ENCODE results near the gene NKAIN1.
"Not testable (repeated sequence)": the region's sequence is repeated elsewhere in the genome, so short reads cannot be mapped to it uniquely, and the experiment has no call there.

Gene NKAIN1

DNA sequence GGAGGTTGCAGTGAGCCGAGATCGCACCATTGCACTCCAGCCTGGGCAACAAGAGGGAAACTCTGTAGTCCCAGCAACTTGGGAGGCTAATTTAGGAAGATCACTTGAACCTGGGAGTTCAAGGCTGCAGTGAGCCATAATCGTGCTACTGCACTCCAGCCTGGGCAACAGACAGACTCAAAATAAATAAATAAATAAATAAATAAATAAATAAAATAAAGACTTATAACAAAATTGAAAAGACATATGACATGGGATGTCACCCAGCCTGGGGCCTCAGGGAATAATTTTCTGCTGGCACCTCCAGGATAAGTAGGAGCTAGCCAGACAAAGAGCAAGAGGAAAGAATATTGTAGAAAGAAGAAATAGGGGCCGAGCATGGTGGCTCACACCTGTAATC, 96.2 kb downstream of the NKAIN1 start:
- in situ Hi-C loops (cut with MboI; ENCODE audit: low pct_unique_long_range_greater_than_20kb, low sequenced_read_pairs, unreplicated experiment) = loop anchor here (25.0 kb wide), 1 partner anchor 106 kb away; no protein-coding TSS in a partner anchor
- no peak for TF ChIP-seq CTCF (IDR thresholded peaks at IDR 0.05; ENCODE audit: extremely low read depth, insufficient read depth, missing control alignments)
- no peak for DNase-seq (ENCODE audit: low spot score)

DNA sequence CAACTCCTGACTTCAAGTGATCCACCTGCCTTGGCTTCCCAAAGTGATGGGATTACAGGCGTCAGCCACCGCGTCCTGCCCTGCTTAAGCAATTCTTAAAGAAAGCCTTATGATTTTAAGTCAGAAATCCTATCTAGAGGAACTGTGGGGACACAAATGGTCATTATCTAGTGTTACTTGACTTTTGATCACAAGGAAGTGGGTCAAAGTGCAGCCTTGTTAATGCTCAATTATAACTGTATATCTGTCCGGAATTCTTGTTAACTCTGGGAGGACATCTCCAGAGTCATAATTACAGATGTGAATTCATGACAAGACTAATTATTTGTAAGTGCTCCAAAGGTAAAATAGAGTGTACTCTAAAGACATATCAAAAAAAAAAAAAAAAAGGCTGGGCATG, 97.3 kb downstream of the NKAIN1 start:
- in situ Hi-C loops (cut with MboI; ENCODE audit: low pct_unique_long_range_greater_than_20kb, low sequenced_read_pairs, unreplicated experiment) = loop anchor here (25.0 kb wide), 1 partner anchor 105 kb away; no protein-coding TSS in a partner anchor
- TF ChIP-seq CTCF (IDR thresholded peaks at IDR 0.05; ENCODE audit: extremely low read depth, insufficient read depth, missing control alignments) = no peak
- no peak for DNase-seq (ENCODE audit: low spot score)

- TF ChIP-seq CTCF (IDR thresholded peaks at IDR 0.05; ENCODE audit: extremely low read depth, insufficient read depth, missing control alignments) = no peak
- no peak for DNase-seq (ENCODE audit: low spot score)
- in situ Hi-C loops (cut with MboI; ENCODE audit: low pct_unique_long_range_greater_than_20kb, low sequenced_read_pairs, unreplicated experiment) = loop anchor here (25.0 kb wide), 1 partner anchor 103 kb away; no protein-coding TSS in a partner anchor
These were observed 99.4 kb downstream of the NKAIN1 start for GRCh38 chr1:31140299-31140698.

- in situ Hi-C loops (cut with MboI; ENCODE audit: low pct_unique_long_range_greater_than_20kb, low sequenced_read_pairs, unreplicated experiment) = loop anchor here (25.0 kb wide), 1 partner anchor 102 kb away; no protein-coding TSS in a partner anchor
- not testable (repeated sequence) for DNase-seq (ENCODE audit: low spot score)
These were observed 100.7 kb downstream of the NKAIN1 start for GRCh38 chr1:31138797-31139521.

DNA sequence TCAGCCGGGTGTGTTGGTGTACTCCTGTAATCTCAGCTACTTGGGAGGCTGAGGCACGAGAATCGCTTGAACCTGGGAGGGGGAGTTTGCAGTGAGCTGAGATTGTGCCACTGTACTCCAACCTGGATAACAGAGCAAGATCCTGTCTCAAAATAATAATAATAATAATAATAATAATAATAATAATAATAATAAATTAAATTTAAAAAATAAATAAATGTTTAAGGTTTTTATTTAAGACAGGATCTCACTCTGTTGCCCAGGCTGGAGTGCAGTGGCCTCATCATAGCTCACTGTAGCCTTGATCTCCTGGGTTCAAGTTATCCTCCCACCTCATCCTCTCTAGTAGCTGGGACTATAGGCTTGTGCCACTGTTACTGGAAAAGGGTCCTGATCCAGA, 101.8 kb downstream of the NKAIN1 start:
- not testable (repeated sequence) for DNase-seq (ENCODE audit: low spot score)
- in situ Hi-C loops (cut with MboI; ENCODE audit: low pct_unique_long_range_greater_than_20kb, low sequenced_read_pairs, unreplicated experiment) = loop anchor here (25.0 kb wide), 1 partner anchor 101 kb away; no protein-coding TSS in a partner anchor

DNA sequence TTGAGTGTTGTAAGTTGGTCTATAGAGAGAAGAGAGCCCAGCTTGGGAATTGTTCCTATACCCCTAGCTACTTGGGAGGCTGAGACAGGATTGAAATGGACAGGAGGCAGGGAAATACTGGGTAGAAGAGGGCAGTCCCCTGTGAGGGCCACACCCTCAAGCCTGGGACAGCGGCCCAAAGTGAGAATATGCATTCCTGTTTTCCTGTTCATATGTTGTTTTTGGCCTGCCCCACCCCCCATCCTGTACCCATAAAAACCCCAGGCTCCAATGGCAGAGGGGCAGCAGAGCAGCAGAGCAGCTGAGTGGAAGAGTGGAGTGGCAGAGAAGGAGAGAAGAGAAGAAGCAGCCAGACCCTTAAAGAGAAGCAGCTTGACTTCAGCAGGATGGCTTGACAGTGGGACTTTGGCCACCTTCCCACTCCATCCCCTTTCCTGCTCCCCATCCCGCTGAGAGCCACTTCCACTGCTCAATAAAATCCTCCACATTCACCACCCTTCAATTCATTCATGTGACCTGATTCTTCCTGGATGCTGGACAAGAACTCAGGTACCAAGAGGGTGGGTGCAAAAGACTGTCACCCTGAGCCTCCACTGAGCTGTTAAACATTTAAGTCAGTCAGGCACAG, 103.6 kb downstream of the NKAIN1 start:
- no peak for TF ChIP-seq CTCF (IDR thresholded peaks at IDR 0.05; ENCODE audit: extremely low read depth, insufficient read depth, missing control alignments)
- DNase-seq (ENCODE audit: low spot score) = no peak
- in situ Hi-C loops (cut with MboI; ENCODE audit: low pct_unique_long_range_greater_than_20kb, low sequenced_read_pairs, unreplicated experiment) = loop anchor here (25.0 kb wide), 1 partner anchor 99 kb away; no protein-coding TSS in a partner anchor

GRCh38 chr1:31133368-31133767, 106.3 kb downstream of the NKAIN1 start:
- TF ChIP-seq CTCF (IDR thresholded peaks at IDR 0.05; ENCODE audit: extremely low read depth, insufficient read depth, missing control alignments) = no peak
- in situ Hi-C loops (cut with MboI; ENCODE audit: low pct_unique_long_range_greater_than_20kb, low sequenced_read_pairs, unreplicated experiment) = loop anchor here (25.0 kb wide), 1 partner anchor 96 kb away; no protein-coding TSS in a partner anchor
- no peak for DNase-seq (ENCODE audit: low spot score)

All from GM13977 (cell line).